Measurements from ENCODE around the gene IRF2BP2. TPM values are rescaled to one million over a fixed set of nuclear protein-coding genes. Genes with fewer than 3 reads are reported as not detected.
"Not testable (repeated sequence)": the region's sequence is repeated elsewhere in the genome, so short reads cannot be mapped to it uniquely, and the experiment has no call there.

IRF2BP2 gene
- total and polyA plus RNA-seq, 2 experiments from 2014 or later, result 24.3 to 113 TPM

- no peaks in the 10 kb centered on the region for H3K36me3 ChIP-seq
Measured at GRCh38 chr1:234642428-234642827, 32.5 kb upstream of the IRF2BP2 start.

GRCh38 chr1:234639961-234640360 is 30.0 kb upstream of the IRF2BP2 start:
- Histone ChIP-seq H3K9me3 (ENCODE audit: low read depth) (no peaks in the 10 kb centered on the region), H3K27me3 (no peaks in the 10 kb centered on the region), H3K4me3 (no peak overlapping the region), H3K4me1 (ENCODE audit: low read depth) (no peaks in the 10 kb centered on the region), H3K27ac (no peak overlapping the region), H3K36me3 (no peaks in the 10 kb centered on the region)
- DNase-seq (ENCODE audit: low read depth in 1 of 2, low spot score in 1 of 2), result no peak
- TF ChIP-seq CTCF (IDR thresholded peaks at IDR 0.05; ENCODE audit: low read depth, low read length), result no peak

More at GRCh38 chr1:234642428-234642827, 32.5 kb upstream of the IRF2BP2 start:
- Histone ChIP-seq H3K4me3 (no peak overlapping the region), H3K27ac (no peak overlapping the region), H3K4me1 (ENCODE audit: low read depth) (no peaks in the 10 kb centered on the region), H3K9me3 (ENCODE audit: low read depth) (no peaks in the 10 kb centered on the region), H3K27me3 (no peaks in the 10 kb centered on the region)
- no peak for TF ChIP-seq CTCF (IDR thresholded peaks at IDR 0.05; ENCODE audit: low read depth, low read length)
- DNase-seq (ENCODE audit: low read depth in 1 of 2, low spot score in 1 of 2), result no peak

GRCh38 chr1:234638832-234639799 is 29.1 kb upstream of the IRF2BP2 start:
- no peaks in the 10 kb centered on the region for H3K36me3 ChIP-seq
- no peak overlapping the region for H3K27ac ChIP-seq
- H3K4me1 ChIP-seq (ENCODE audit: low read depth), result no peaks in the 10 kb centered on the region
- H3K9me3 ChIP-seq (ENCODE audit: low read depth), result no peaks in the 10 kb centered on the region
- TF ChIP-seq CTCF (IDR thresholded peaks at IDR 0.05; ENCODE audit: low read depth, low read length), result no peak
- no peak overlapping the region for H3K4me3 ChIP-seq
- DNase-seq (ENCODE audit: low read depth in 1 of 2, low spot score in 1 of 2), result no peak
- H3K27me3 ChIP-seq, result no peaks in the 10 kb centered on the region

- H3K36me3 ChIP-seq; H3K27ac ChIP-seq; H3K9me3 ChIP-seq (ENCODE audit: low read depth); DNase-seq (ENCODE audit: low read depth in 1 of 2, low spot score in 1 of 2); H3K4me3 ChIP-seq; H3K27me3 ChIP-seq; H3K4me1 ChIP-seq (ENCODE audit: low read depth): not testable (repeated sequence)
Measured at GRCh38 chr1:234634922-234635321, 24.9 kb upstream of the IRF2BP2 start.

GRCh38 chr1:234634387-234634786 is 24.4 kb upstream of the IRF2BP2 start:
- Histone ChIP-seq H3K36me3 (no peaks in the 10 kb centered on the region), H3K4me3 (no peak overlapping the region), H3K27ac (no peak overlapping the region), H3K27me3 (no peaks in the 10 kb centered on the region), H3K4me1 (ENCODE audit: low read depth) (no peaks in the 10 kb centered on the region), H3K9me3 (ENCODE audit: low read depth) (no peaks in the 10 kb centered on the region)
- no peak for DNase-seq (ENCODE audit: low read depth in 1 of 2, low spot score in 1 of 2)
- no peak for TF ChIP-seq CTCF (IDR thresholded peaks at IDR 0.05; ENCODE audit: low read depth, low read length)
